Measurements from ENCODE around the gene ALX4.

DNA sequence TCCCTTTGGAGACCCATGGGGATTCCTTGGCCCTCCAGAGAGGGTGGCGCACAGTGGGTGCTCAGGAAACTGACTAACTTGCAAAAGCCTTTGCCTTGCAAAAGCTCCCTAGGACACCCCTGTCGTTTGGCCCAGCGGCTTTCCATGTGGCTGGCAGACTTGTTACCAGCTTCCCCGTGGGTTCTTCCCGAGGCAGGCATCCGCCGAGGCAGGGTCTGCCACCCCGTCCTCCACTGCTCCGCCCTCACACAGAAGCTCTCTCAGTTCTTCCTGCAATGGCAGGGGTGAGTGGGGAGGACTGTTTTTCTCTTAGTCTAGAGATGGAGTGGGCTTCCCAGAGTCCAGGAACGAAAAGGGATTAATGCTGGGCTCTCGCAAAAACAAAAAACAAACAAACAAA, 23.0 kb downstream of the ALX4 start:
- no peak for TF ChIP-seq POLR2A (IDR thresholded peaks at IDR 0.05)
- TF ChIP-seq, protein P1, sequence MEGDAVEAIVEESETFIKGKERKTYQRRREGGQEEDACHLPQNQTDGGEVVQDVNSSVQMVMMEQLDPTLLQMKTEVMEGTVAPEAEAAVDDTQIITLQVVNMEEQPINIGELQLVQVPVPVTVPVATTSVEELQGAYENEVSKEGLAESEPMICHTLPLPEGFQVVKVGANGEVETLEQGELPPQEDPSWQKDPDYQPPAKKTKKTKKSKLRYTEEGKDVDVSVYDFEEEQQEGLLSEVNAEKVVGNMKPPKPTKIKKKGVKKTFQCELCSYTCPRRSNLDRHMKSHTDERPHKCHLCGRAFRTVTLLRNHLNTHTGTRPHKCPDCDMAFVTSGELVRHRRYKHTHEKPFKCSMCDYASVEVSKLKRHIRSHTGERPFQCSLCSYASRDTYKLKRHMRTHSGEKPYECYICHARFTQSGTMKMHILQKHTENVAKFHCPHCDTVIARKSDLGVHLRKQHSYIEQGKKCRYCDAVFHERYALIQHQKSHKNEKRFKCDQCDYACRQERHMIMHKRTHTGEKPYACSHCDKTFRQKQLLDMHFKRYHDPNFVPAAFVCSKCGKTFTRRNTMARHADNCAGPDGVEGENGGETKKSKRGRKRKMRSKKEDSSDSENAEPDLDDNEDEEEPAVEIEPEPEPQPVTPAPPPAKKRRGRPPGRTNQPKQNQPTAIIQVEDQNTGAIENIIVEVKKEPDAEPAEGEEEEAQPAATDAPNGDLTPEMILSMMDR (IDR thresholded peaks at IDR 0.05): no peak
